GM18498 (cell line): ENCODE measurements around the gene VAT1L.

ENCODE experiments used
- ATAC-seq: cut with Tn5 transposase; IDR thresholded peaks from one replicate; pipeline ENCODE4 v1.9.1; 2021; ENCODE audit warnings: mild to moderate bottlenecking, moderate library complexity; ENCODE audit not compliant: unreplicated experiment

The VAT1L gene

GRCh38 chr16:77788181-77789084 lies at the start of gene VAT1L:
VAT1L (plus strand) TSS chr16:77788564; CDS start chr16:77788683, 119 bp downstream.
- peak; percentile 61 for ATAC-seq

GRCh38 chr16:77738706-77739558 lies 49.4 kb upstream of the VAT1L start:
- no peak for ATAC-seq

- no peak for ATAC-seq
These were observed 48.8 kb upstream of the VAT1L start for GRCh38 chr16:77739559-77739892.

- ATAC-seq, result no peak
These were observed 44.2 kb upstream of the VAT1L start for GRCh38 chr16:77744141-77744540.

GRCh38 chr16:77745972-77746371 lies 42.4 kb upstream of the VAT1L start:
- no peak for ATAC-seq

- no peak for ATAC-seq
These were observed 39.9 kb upstream of the VAT1L start for GRCh38 chr16:77748421-77749005.

GRCh38 chr16:77749415-77749814 lies 38.9 kb upstream of the VAT1L start:
- ATAC-seq, result no peak

- no peak for ATAC-seq
These were observed 30.3 kb upstream of the VAT1L start for GRCh38 chr16:77758046-77758445.

GRCh38 chr16:77758508-77758907 lies 29.9 kb upstream of the VAT1L start:
- ATAC-seq, result no peak

- no peak for ATAC-seq
These were observed 29.2 kb upstream of the VAT1L start for GRCh38 chr16:77759201-77759600.

- no peak for ATAC-seq
These were observed 28.5 kb upstream of the VAT1L start for GRCh38 chr16:77759821-77760220.

GRCh38 chr16:77760800-77761199 lies 27.6 kb upstream of the VAT1L start:
- ATAC-seq, result no peak

GRCh38 chr16:77761204-77761603 lies 27.2 kb upstream of the VAT1L start:
- no peak for ATAC-seq

- ATAC-seq, result no peak
These were observed 26.1 kb upstream of the VAT1L start for GRCh38 chr16:77762262-77762661.

GRCh38 chr16:77763994-77764393 lies 24.4 kb upstream of the VAT1L start:
- ATAC-seq, result no peak

GRCh38 chr16:77767211-77767610 lies 21.2 kb upstream of the VAT1L start:
- no peak for ATAC-seq

GRCh38 chr16:77767826-77768225 lies 20.5 kb upstream of the VAT1L start:
- no peak for ATAC-seq

GRCh38 chr16:77775911-77776909 lies 12.2 kb upstream of the VAT1L start:
- ATAC-seq, result no peak

GRCh38 chr16:77777745-77778144 lies 10.6 kb upstream of the VAT1L start:
- no peak for ATAC-seq

- ATAC-seq, result no peak
These were observed 8.0 kb upstream of the VAT1L start for GRCh38 chr16:77780378-77780837.
